Fibroblast of lung (primary cell): ENCODE results near the gene UBXN6. TPM values are rescaled to one million over a fixed set of nuclear protein-coding genes. Genes with fewer than 3 reads are reported as not detected.

Experiments used
- DNase-seq, 2 donors: peaks; one replicate each; pipeline versions ENCODE4 v3.0.0 to v3.0.0-alpha.2; 2010; ENCODE audit warnings: low read depth in 2 of 2
- H2AFZ ChIP-seq: 2 replicates; pipeline ENCODE4 v1.5.1; 2012; ENCODE audit warnings: low read length, control low read depth, inconsistent platforms
- H3K27ac ChIP-seq: 2 replicates; pipeline ENCODE4 v1.5.1; 2011; ENCODE audit warnings: low read length, control low read depth; ENCODE audit not compliant: insufficient read depth
- H3K27me3 ChIP-seq: 2 replicates; pipeline ENCODE4 v1.5.1; 2011; ENCODE audit warnings: mild to moderate bottlenecking, low read length; ENCODE audit not compliant: control insufficient read depth, insufficient read depth
- H3K36me3 ChIP-seq: 2 replicates; pipeline ENCODE4 v1.5.1; 2011; ENCODE audit warnings: low read length; ENCODE audit not compliant: control insufficient read depth, insufficient read depth
- H3K4me1 ChIP-seq: 2 replicates; pipeline ENCODE4 v1.5.1; 2011; ENCODE audit warnings: low read length; ENCODE audit not compliant: control insufficient read depth, insufficient read depth; ENCODE audit errors: extremely low read depth
- H3K4me2 ChIP-seq: 2 replicates; pipeline ENCODE4 v1.5.1; 2011; ENCODE audit warnings: low read length, control low read depth; ENCODE audit not compliant: insufficient read depth; ENCODE audit errors: extremely low read depth
- H3K4me3 ChIP-seq, 4 experiments: fragments of 200-600 bp in 1 of 4; sonication (generic) in 1 of 4; replicated peaks in 1 of 4; 2 replicates each; pipeline ENCODE4 v1.5.1; 2011 to 2016; ENCODE audit warnings: low read length in 4 of 4, low read depth in 3 of 4, mild to moderate bottlenecking in 3 of 4, control low read depth in 2 of 4, inconsistent platforms in 1 of 4, mixed read lengths in 1 of 4; ENCODE audit not compliant: insufficient read depth in 1 of 4; ENCODE audit errors: control extremely low read depth in 1 of 4
- H3K79me2 ChIP-seq: 2 replicates; pipeline ENCODE4 v1.5.1; 2012; ENCODE audit warnings: mild to moderate bottlenecking, low read length, inconsistent platforms; ENCODE audit not compliant: control insufficient read depth, insufficient read depth
- H3K9ac ChIP-seq: 2 replicates; pipeline ENCODE4 v1.5.1; 2011; ENCODE audit warnings: mild to moderate bottlenecking, low read length, control low read depth; ENCODE audit not compliant: insufficient read depth
- H3K9me3 ChIP-seq: 2 replicates; pipeline ENCODE4 v1.5.1; 2012; ENCODE audit warnings: low read depth, low read length; ENCODE audit not compliant: control insufficient read depth, insufficient read depth
- H4K20me1 ChIP-seq: 2 replicates; pipeline ENCODE4 v1.5.1; 2011; ENCODE audit warnings: low read length; ENCODE audit not compliant: control insufficient read depth, insufficient read depth; ENCODE audit errors: extremely low read depth
- CTCF ChIP-seq, 2 donors: IDR thresholded peaks in 1 of 2; conservative IDR thresholded peaks in 1 of 2; 1 replicate in 1 of 2; 2 replicates in 1 of 2; pipeline ENCODE4 v1.5.1; 2011 to 2012; ENCODE audit warnings: low read length in 2 of 2, control low read depth in 1 of 2, inconsistent platforms in 1 of 2, low read depth in 1 of 2, mild to moderate bottlenecking in 1 of 2
- EZH2 ChIP-seq: IDR thresholded peaks from 2 replicates; pipeline ENCODE4 v1.5.1; 2012; ENCODE audit warnings: low read length, control low read depth, mild to moderate bottlenecking; ENCODE audit errors: missing control alignments
- polyA plus RNA-seq, 2 donors: library from polyadenylated mRNA; depleted of rRNA in 1 of 2; stranded (reverse) in 1 of 2; unstranded in 1 of 2; fragments of >200 nt; gene quantifications; 2 replicates each; pipeline ENCODE4 v1.2.1, GENCODE V29; 2011 to 2012; ENCODE audit warnings: missing spikeins in 1 of 2
- total RNA-seq: library from RNA; depleted of rRNA; stranded (reverse); fragments of >200 nt; gene quantifications from 2 replicates; pipeline ENCODE4 v1.2.1, GENCODE V29; 2014

UBXN6 gene
- total and polyA plus RNA-seq, 2 donors (not counting 1 experiment from before 2014, with no cell fraction given), result 49.1 to 114 TPM

- TF ChIP-seq CTCF (conservative IDR thresholded peaks at IDR 0.05 in 1 of 2, IDR thresholded peaks at IDR 0.05 in 1 of 2; ENCODE audit: low read depth in 1 of 2, low read length in 2 of 2), result no peak
- no peak for TF ChIP-seq EZH2
- no peak for DNase-seq
These were observed 38.7 kb upstream of the UBXN6 start for GRCh38 chr19:4496304-4496703.

GRCh38 chr19:4495471-4495870 lies 37.9 kb upstream of the UBXN6 start:
- no peak for DNase-seq
- no peaks in the 10 kb centered on the region for H3K79me2 ChIP-seq
- no peak overlapping the region for H3K4me3 ChIP-seq
- H3K27ac ChIP-seq, result no peak overlapping the region
- TF ChIP-seq EZH2, result no peak
- no peak for TF ChIP-seq CTCF (conservative IDR thresholded peaks at IDR 0.05 in 1 of 2, IDR thresholded peaks at IDR 0.05 in 1 of 2; ENCODE audit: low read depth in 1 of 2, low read length in 2 of 2)
- H2AFZ ChIP-seq, result no peak overlapping the region
- no peak overlapping the region for H3K4me2 ChIP-seq
- H4K20me1 ChIP-seq, result no peaks in the 10 kb centered on the region
- H3K9ac ChIP-seq, result no peak overlapping the region
- H3K4me1 ChIP-seq, result no peaks in the 10 kb centered on the region
- H3K9me3 ChIP-seq, result no peaks in the 10 kb centered on the region
- peaks cover 36% of the 10 kb centered on the region for H3K36me3 ChIP-seq
- no peaks in the 10 kb centered on the region for H3K27me3 ChIP-seq

More at GRCh38 chr19:4496304-4496703, 38.7 kb upstream of the UBXN6 start:
- H3K4me3 ChIP-seq, result no peak overlapping the region
- H3K79me2 ChIP-seq, result no peaks in the 10 kb centered on the region
- no peaks in the 10 kb centered on the region for H3K27me3 ChIP-seq
- H3K36me3 ChIP-seq, result peaks cover 38% of the 10 kb centered on the region
- H4K20me1 ChIP-seq, result no peaks in the 10 kb centered on the region
- H3K4me1 ChIP-seq, result no peaks in the 10 kb centered on the region
- no peak overlapping the region for H3K4me2 ChIP-seq
- H2AFZ ChIP-seq, result no peak overlapping the region
- no peak overlapping the region for H3K27ac ChIP-seq
- no peaks in the 10 kb centered on the region for H3K9me3 ChIP-seq
- no peak overlapping the region for H3K9ac ChIP-seq

- no peaks in the 10 kb centered on the region for H3K79me2 ChIP-seq
- H3K36me3 ChIP-seq, result peaks cover 35% of the 10 kb centered on the region
- no peaks in the 10 kb centered on the region for H3K9me3 ChIP-seq
- DNase-seq, result no peak
- H3K27ac ChIP-seq, result no peak overlapping the region
- H3K4me1 ChIP-seq, result no peaks in the 10 kb centered on the region
- H4K20me1 ChIP-seq, result no peaks in the 10 kb centered on the region
- H3K4me3 ChIP-seq, result no peak overlapping the region
- TF ChIP-seq EZH2 (no peak), CTCF (conservative IDR thresholded peaks at IDR 0.05 in 1 of 2, IDR thresholded peaks at IDR 0.05 in 1 of 2; ENCODE audit: low read depth in 1 of 2, low read length in 2 of 2) (no peak)
- H3K4me2 ChIP-seq, result no peak overlapping the region
- H3K9ac ChIP-seq, result no peak overlapping the region
- no peaks in the 10 kb centered on the region for H3K27me3 ChIP-seq
- no peak overlapping the region for H2AFZ ChIP-seq
These were observed 37.1 kb upstream of the UBXN6 start for GRCh38 chr19:4494691-4495064.
